SW 1271 (cell line): ENCODE data around the gene FAM78B.

Source experiments
- DNase-seq, 2 experiments: peaks; one replicate each; lab custom pipeline; 2025; lab: John Stamatoyannopoulos, UW

FAM78B gene

GRCh38 chr1:166066107-166066506, 100.7 kb downstream of the FAM78B start:
- no peak for DNase-seq

DNA sequence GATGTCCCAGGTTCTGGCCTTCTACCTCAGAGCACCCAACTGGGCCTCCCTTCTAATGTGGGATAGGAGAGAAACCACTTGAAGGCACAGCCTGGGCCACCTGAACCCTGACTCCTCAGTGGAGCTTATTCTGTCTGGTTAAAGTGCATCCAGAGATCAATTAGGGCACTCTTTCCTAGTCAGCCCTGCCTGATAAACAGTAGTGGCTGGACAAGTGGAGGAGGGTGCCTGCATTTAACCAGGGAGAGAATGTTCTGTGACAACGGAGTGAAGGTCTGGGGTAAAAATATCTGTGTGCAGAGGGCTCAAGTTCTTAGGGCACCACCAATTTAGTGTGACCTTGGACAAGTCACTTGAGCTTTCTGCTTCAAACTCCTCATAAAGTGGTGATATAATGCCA, 101.8 kb downstream of the FAM78B start:
- DNase-seq, result no peak

DNA sequence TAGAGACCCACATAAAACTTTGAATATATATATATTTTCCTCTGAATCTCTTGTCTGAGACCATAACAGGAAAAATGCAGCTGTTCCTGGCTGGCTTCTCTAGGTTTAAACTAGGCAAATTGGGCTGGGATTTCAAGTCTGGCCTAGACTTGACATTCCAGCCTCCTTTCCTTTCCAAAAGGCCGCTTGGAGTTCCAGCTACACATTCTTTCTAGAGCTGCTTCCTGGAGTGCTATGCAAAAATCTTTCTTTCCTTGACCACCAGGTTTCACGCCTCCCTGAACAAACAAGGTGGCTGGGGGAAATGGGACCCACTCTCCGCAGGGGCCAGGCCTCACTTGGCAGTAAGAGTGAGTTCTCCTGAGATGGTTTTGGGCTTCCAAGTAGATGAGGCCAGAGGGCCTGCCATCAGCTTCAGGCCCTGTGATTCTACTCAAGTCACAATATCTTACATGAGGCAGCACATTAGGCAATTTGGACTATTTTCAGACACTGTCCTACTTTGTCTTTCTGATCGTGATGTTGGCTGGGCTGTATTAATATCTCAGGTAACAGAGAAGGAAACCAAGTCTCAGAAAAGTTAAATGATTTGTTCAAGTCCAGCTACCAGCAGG, 102.4 kb downstream of the FAM78B start:
- DNase-seq, result no peak

GRCh38 chr1:166063701-166064100, 103.1 kb downstream of the FAM78B start:
- no peak for DNase-seq

DNA sequence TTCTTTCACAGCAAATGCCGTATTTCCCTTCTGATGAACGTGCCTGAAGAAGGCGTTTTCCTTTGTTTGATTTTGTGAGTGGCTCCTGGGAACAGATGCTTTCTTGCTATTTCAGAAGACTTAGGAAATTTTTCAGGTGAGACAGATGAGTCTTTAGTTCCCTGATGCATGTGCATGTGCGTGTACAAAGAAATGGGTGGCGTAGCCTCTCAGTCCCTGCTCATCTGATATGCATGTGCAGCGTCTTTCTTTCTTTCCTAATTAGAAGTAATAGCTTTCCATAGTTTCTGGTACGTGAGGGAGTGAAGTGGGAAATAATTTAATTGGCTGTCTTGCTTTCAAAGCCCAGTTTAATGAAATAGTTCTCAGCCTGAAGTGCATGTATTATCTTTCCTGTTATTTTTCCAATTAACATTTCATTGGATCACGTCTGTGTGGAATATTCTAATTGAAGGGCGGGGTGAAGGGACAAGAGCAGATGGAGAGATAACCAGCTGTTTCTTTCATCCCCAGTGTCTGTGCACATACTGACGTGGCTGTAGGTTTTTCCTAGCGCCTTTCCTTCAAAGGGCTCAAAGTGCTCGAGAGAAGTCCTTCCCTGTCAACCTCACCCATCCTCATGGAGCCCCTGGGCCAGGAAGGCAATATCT, 104.3 kb downstream of the FAM78B start:
- DNase-seq, result no peak

GRCh38 chr1:166057650-166058049, 109.2 kb downstream of the FAM78B start:
- no peak for DNase-seq

GRCh38 chr1:166053395-166053794, 113.4 kb downstream of the FAM78B start:
- no peak for DNase-seq

- no peak for DNase-seq
Observed at GRCh38 chr1:166040202-166040997, 126.4 kb downstream of the FAM78B start.

DNA sequence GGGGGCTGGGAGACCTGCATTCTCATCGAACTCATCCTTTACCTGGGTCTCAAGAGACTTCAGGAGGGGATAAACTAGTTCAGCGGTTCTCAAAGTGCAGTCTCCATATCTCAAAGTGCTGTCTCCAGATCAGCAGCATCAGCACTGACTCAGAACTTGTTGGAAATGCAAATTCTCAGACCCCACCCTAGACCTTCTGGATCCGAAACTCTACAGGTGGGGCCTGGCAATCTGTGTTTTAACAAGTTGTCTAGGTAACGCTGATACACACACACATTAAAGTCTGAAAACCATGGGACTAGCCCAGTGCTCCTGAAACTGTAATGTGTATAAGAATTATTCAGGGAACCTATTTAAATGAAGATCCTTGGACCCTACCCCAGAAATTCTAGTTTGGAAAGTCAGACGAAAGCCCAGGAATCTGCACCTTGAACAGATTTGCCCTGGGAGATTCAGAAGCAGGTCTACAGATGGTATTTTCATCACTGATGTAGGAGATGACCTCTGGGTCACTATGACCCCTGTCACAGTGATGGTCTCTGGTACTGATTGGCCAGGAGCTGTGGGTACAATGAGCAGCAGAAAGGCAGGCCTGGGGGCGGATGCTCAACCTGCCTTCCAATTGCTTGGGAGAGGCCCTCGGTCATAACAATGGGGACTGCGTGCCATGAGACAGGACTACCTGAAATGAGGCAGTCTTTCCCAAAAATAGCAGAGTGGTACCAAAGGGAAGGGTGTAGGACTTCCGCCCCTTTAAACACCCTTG, 127.2 kb downstream of the FAM78B start:
- DNase-seq, result no peak

GRCh38 chr1:166036092-166036491, 130.7 kb downstream of the FAM78B start:
- DNase-seq, result no peak

DNA sequence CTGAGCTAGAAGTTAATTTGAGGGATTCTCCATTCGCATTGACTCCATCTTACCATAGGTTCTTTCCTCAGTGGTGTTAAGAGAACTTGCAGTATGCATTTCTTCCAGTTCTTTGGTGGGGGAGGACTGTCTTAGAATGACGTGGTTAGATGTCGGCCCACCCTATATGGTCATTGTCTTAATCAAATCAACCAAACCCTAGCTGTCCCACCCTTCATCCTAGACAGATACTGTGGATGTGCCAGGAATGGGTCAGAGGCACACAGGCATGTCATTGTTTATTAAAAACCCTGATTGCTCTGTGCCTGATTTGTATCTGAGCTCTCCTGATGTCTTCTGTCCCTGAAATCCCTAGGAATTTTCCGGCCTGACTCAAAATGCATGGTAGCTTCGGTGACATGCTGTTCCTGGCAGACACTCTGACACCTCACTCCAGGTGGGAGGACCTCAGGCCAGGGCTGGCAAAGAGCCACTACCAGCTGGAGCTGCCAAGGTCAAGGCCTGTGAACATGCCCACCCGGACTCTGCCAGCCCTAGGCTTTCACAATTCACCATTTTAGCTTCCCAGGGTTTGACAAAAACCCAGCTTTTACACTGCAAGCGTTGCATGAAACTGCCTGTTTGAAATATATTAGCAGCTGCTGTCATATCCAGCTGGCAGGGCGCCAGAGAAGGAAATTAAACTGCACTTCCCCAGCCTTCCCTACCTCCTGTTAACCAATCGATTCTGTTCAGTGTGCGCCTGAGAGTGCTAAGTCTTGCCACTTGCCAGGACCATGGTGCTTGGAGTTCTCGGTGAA, 134.0 kb downstream of the FAM78B start:
- DNase-seq, result no peak

DNA sequence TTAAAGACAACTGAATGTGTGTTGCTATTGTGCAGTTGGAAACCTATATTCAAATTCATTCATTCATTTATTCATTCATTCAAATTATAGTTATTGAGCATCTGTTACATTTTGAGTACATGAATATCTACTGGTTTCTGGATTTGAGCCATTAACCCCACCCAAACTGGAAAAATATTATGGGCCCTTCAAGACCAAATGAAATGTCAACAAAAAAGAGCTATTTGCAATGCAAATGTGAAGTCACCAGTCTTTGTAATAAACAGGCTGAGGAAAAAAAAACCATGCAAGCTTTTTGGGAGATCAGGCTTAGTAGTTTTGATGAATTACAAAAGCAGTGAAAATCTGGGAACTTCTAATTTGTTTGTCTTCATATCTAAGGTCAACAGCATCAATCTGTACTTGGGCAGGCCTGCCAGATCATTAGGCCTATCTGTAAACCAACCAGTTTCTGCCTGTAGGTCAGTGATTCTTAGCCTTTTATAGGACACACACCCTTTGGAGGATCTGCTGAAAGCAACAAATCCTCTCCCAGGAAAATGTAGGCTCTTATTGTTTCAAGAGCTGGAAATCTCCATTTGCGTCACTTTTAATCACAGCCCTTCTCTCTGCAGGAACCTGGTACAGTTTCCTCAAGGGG, 134.7 kb downstream of the FAM78B start:
- DNase-seq, result no peak

- DNase-seq, result no peak
Observed at GRCh38 chr1:166029196-166029945, 137.4 kb downstream of the FAM78B start.

DNA sequence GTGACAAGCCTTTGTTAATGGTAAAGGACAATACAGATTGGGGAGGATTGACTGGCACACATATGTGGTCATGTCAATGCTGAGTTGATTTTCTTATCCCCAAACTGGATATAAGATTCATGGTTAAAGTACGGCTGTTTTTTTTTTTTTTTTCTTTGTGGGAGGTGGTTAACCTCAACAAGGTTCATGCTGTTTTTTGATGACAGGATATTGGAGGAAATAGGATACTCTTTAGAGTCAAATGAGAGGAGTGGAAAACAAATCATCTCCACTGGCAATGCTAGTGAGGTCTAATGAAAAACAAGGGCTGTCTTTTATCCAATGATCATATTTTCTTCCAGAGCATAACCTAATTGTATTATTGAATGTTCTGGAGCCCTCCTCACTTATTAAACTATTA, 140.2 kb downstream of the FAM78B start:
- no peak for DNase-seq

GRCh38 chr1:166026143-166026542, 140.7 kb downstream of the FAM78B start:
- no peak for DNase-seq

DNA sequence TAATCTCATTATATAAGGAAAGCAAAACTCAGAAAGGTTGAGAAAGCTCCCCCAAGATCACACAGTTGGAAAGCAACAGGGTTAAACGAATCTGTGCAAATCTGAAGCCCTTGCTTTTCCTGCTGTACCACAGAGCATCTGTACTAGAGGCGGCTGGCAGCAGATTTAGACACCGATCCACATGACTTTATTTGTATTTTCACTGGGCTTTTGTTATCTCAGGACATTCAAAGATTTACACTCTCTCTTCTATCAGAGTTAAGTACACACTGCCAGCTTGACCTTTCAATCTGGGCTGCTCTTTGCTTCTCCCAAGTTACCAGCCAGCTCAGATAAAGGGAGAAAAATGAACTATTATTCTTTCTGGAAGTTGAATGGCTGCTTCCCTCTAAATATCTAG, 146.6 kb downstream of the FAM78B start:
- DNase-seq, result no peak
